CD4-positive, CD25-positive, alpha-beta regulatory T cell (primary cell): ENCODE measurements around the gene CCND1. TPM values are rescaled to one million over a fixed set of nuclear protein-coding genes. Genes with fewer than 3 reads are reported as not detected.
"Not testable (repeated sequence)": the region's sequence is repeated elsewhere in the genome, so short reads cannot be mapped to it uniquely, and the experiment has no call there.

ENCODE experiments used
- ATAC-seq, 2 donors: fragments of 150-1000 bp; cut with Tn5 transposase; one replicate each; pipeline ENCODE4 v1.10.0; 2021; ENCODE audit warnings: low read depth in 2 of 2, moderate number of reproducible peaks in 2 of 2, moderate library complexity in 1 of 2
- DNase-seq, 3 donors: peaks; one replicate each; pipeline versions ENCODE4 v3.0.0 to v3.0.0-alpha.2; 2012 to 2022; ENCODE audit warnings: mixed read lengths in 1 of 3
- H3K27ac ChIP-seq: one replicate; pipeline ENCODE4 v1.7.0; 2013; ENCODE audit warnings: mild to moderate bottlenecking, low read length; ENCODE audit not compliant: insufficient read depth, poor library complexity, severe bottlenecking
- H3K27me3 ChIP-seq: one replicate; pipeline ENCODE4 v1.7.0; 2013; ENCODE audit warnings: low read length; ENCODE audit not compliant: control insufficient read depth, insufficient read depth
- H3K36me3 ChIP-seq: one replicate; pipeline ENCODE4 v1.7.0; 2013; ENCODE audit warnings: mild to moderate bottlenecking, low read length, moderate library complexity; ENCODE audit not compliant: control insufficient read depth, insufficient read depth
- H3K4me1 ChIP-seq: 2 replicates; pipeline ENCODE4 v1.7.0; 2013; ENCODE audit warnings: mild to moderate bottlenecking, low read length; ENCODE audit not compliant: insufficient read depth, control insufficient read depth, poor library complexity, severe bottlenecking
- H3K4me3 ChIP-seq: one replicate; pipeline ENCODE4 v1.7.0; 2013; ENCODE audit warnings: low read depth, mild to moderate bottlenecking, low read length, moderate library complexity
- H3K9me3 ChIP-seq, 2 experiments: 1 replicate in 1 of 2; 2 replicates in 1 of 2; pipeline ENCODE4 v1.7.0; 2013; ENCODE audit warnings: low read length in 2 of 2, mild to moderate bottlenecking in 1 of 2, moderate library complexity in 1 of 2; ENCODE audit not compliant: control insufficient read depth in 2 of 2
- H3K27ac Mint-ChIP-seq, 3 donors: one replicate each; pipeline ENCODE4 v1.8.0; 2020 to 2022; ENCODE audit warnings: mild to moderate bottlenecking in 3 of 3, mixed read lengths in 3 of 3, moderate library complexity in 2 of 3
- H3K27me3 Mint-ChIP-seq: one replicate; pipeline ENCODE4 v1.8.0; 2022; ENCODE audit warnings: mild to moderate bottlenecking, mixed read lengths
- H3K36me3 Mint-ChIP-seq: one replicate; pipeline ENCODE4 v1.8.0; 2020; ENCODE audit warnings: mixed read lengths
- H3K4me1 Mint-ChIP-seq, 4 donors: one replicate each; pipeline ENCODE4 v1.8.0; 2020 to 2022; ENCODE audit warnings: mixed read lengths in 4 of 4, mild to moderate bottlenecking in 1 of 4
- H3K4me3 Mint-ChIP-seq, 4 donors: one replicate each; pipeline ENCODE4 v1.8.0; 2020 to 2022; ENCODE audit warnings: mild to moderate bottlenecking in 4 of 4, mixed read lengths in 4 of 4, moderate library complexity in 3 of 4
- H3K9me3 Mint-ChIP-seq, 7 donors: one replicate each; pipeline ENCODE4 v1.8.0; 2020 to 2022; ENCODE audit warnings: mixed read lengths in 7 of 7, mild to moderate bottlenecking in 3 of 7, moderate library complexity in 2 of 7
- polyA plus RNA-seq, 4 donors: library from polyadenylated mRNA; unstranded; fragments of 300-500 nt; fragmentation: Illumina TruSeq; gene quantifications; one replicate each; pipeline ENCODE4 v1.2.3, GENCODE V29; 2021
- total RNA-seq: library from RNA; stranded (reverse); gene quantifications from one replicate; pipeline ENCODE4 v1.2.3, GENCODE V29; 2022

Gene CCND1
- total and polyA plus RNA-seq, 5 donors from 2014 or later, result 0.17 to 3.6 (median 0.65) TPM; not detected in 2

GRCh38 chr11:69689484-69690319 lies 48.7 kb downstream of the CCND1 start:
- Histone ChIP-seq H3K9me3 (no peaks in the 10 kb centered on the region), H3K36me3 (no peaks in the 10 kb centered on the region), H3K4me1 (peaks cover 4% of the 10 kb centered on the region), H3K27me3 (peaks cover 6% of the 10 kb centered on the region), H3K4me3 (no peak overlapping the region), H3K27ac (no peak overlapping the region)
- Mint-ChIP-seq H3K9me3 (peaks cover 0 to 4% (median 1%) of the 10 kb centered on the region in 7 donors), H3K4me1 (peaks cover 0 to 6% (median under 1%) of the 10 kb centered on the region in 4 donors), H3K4me3 (no peak overlapping the region), H3K27me3 (peaks cover 49% of the 10 kb centered on the region), H3K27ac (no peak overlapping the region), H3K36me3 (no peaks in the 10 kb centered on the region)
- no peak for DNase-seq
- no peak for ATAC-seq

- Mint-ChIP-seq H3K36me3 (no peaks in the 10 kb centered on the region), H3K4me3 (no peak overlapping the region), H3K27me3 (peaks cover 48% of the 10 kb centered on the region), H3K27ac (no peak overlapping the region), H3K4me1 (no peaks in the 10 kb centered on the region), H3K9me3 (peaks cover 0 to 4% (median 1%) of the 10 kb centered on the region in 7 donors)
- Histone ChIP-seq H3K4me3 (no peak overlapping the region), H3K9me3 (no peaks in the 10 kb centered on the region), H3K27ac (no peak overlapping the region), H3K4me1 (no peaks in the 10 kb centered on the region), H3K36me3 (no peaks in the 10 kb centered on the region), H3K27me3 (peaks cover 7% of the 10 kb centered on the region)
- ATAC-seq (no peak), DNase-seq (no peak)
Observed at GRCh38 chr11:69691463-69691862, 50.5 kb downstream of the CCND1 start.

DNA sequence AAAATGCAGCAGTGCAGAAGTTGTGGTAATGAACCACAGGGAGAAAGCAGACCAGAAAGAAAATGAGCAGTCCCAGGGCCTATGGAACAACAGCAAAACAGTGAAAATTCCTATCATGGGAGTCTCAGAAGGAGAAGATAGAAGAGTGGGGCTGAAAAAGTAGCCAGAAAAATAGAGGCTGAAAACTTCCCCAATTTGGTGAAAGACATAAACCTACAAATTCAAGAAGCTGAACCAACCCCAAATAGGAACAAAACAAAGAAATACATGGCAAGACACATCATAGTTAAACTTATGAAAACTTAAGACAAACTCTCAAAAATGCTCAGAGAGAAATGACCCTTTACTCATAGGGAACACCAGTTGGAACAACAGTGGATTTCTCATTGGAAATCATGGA lies 51.5 kb downstream of the CCND1 start:
- peaks cover 0 to 4% (median 1%) of the 10 kb centered on the region in 7 donors for H3K9me3 Mint-ChIP-seq
- H3K36me3 Mint-ChIP-seq, result no peaks in the 10 kb centered on the region
- peaks cover 44% of the 10 kb centered on the region for H3K27me3 Mint-ChIP-seq
- H3K27ac Mint-ChIP-seq, result peak overlapping the region in 1 of 3 donors; percentile 10
- no peaks in the 10 kb centered on the region for H3K4me1 ChIP-seq
- no peak overlapping the region for H3K27ac ChIP-seq
- no peaks in the 10 kb centered on the region for H3K4me1 Mint-ChIP-seq
- no peaks in the 10 kb centered on the region for H3K9me3 ChIP-seq
- no peak for DNase-seq
- H3K27me3 ChIP-seq, result peaks cover 7% of the 10 kb centered on the region
- ATAC-seq, result no peak
- no peak overlapping the region for H3K4me3 ChIP-seq
- H3K4me3 Mint-ChIP-seq, result no peak overlapping the region
- H3K36me3 ChIP-seq, result no peaks in the 10 kb centered on the region

- Histone ChIP-seq H3K27me3 (peaks cover 11% of the 10 kb centered on the region), H3K36me3 (no peaks in the 10 kb centered on the region), H3K9me3 (no peaks in the 10 kb centered on the region), H3K27ac (no peak overlapping the region), H3K4me1 (no peaks in the 10 kb centered on the region), H3K4me3 (no peak overlapping the region)
- Mint-ChIP-seq H3K4me3 (no peak overlapping the region), H3K36me3 (no peaks in the 10 kb centered on the region), H3K27ac (no peak overlapping the region), H3K9me3 (peaks cover 0 to 4% (median 0%) of the 10 kb centered on the region in 7 donors), H3K27me3 (peaks cover 40% of the 10 kb centered on the region), H3K4me1 (no peaks in the 10 kb centered on the region)
- no peak for DNase-seq
- ATAC-seq, result no peak
Observed at GRCh38 chr11:69694781-69695180, 53.8 kb downstream of the CCND1 start.

GRCh38 chr11:69695581-69695980 lies 54.6 kb downstream of the CCND1 start:
- H3K4me1 Mint-ChIP-seq, result no peaks in the 10 kb centered on the region
- H3K4me3 ChIP-seq, result no peak overlapping the region
- H3K27me3 Mint-ChIP-seq, result peaks cover 41% of the 10 kb centered on the region
- no peaks in the 10 kb centered on the region for H3K4me1 ChIP-seq
- DNase-seq (no peak), ATAC-seq (no peak)
- H3K9me3 Mint-ChIP-seq, result peaks cover 0 to 3% (median 0%) of the 10 kb centered on the region in 7 donors
- no peaks in the 10 kb centered on the region for H3K9me3 ChIP-seq
- no peak overlapping the region for H3K4me3 Mint-ChIP-seq
- no peaks in the 10 kb centered on the region for H3K36me3 Mint-ChIP-seq
- H3K27ac ChIP-seq, result no peak overlapping the region
- H3K36me3 ChIP-seq, result no peaks in the 10 kb centered on the region
- H3K27ac Mint-ChIP-seq, result no peak overlapping the region
- peaks cover 14% of the 10 kb centered on the region for H3K27me3 ChIP-seq

DNA sequence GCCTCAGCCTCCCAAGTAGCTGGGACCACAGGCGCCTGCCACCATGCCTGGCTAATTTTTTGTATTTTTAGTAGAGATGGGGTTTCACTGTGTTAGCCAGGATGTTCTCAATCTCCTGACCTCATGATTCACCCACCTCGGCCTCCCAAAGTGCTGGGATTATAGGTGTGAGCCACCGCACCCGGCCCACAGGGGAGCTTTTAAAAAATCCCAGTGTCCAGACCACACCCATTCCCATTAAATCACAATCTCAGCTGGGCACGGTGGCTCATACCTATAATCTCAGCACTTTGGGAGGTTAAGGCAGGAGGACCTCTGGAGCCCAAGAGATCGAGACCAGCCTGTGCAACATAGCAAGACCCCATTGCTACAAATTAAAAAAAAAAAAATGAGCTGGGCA lies 55.0 kb downstream of the CCND1 start:
- not testable (repeated sequence) for ATAC-seq, H3K4me1 Mint-ChIP-seq, H3K27ac ChIP-seq, H3K4me3 Mint-ChIP-seq, H3K9me3 Mint-ChIP-seq, H3K4me3 ChIP-seq, DNase-seq, H3K36me3 Mint-ChIP-seq, H3K4me1 ChIP-seq, H3K36me3 ChIP-seq, H3K9me3 ChIP-seq
- H3K27ac Mint-ChIP-seq, result peak overlapping the region in 1 of 3 donors; percentile 80
- peaks cover 43% of the 10 kb centered on the region for H3K27me3 Mint-ChIP-seq
- peaks cover 17% of the 10 kb centered on the region for H3K27me3 ChIP-seq

- H3K9me3 Mint-ChIP-seq, result no peaks in the 10 kb centered on the region
- ATAC-seq, result no peak
- no peaks in the 10 kb centered on the region for H3K9me3 ChIP-seq
- no peak overlapping the region for H3K4me3 ChIP-seq
- H3K27ac ChIP-seq, result no peak overlapping the region
- peaks cover 49% of the 10 kb centered on the region for H3K27me3 Mint-ChIP-seq
- H3K4me3 Mint-ChIP-seq, result peak overlapping the region in 1 of 4 donors; percentile 53
- H3K36me3 Mint-ChIP-seq, result no peaks in the 10 kb centered on the region
- no peaks in the 10 kb centered on the region for H3K4me1 Mint-ChIP-seq
- H3K36me3 ChIP-seq, result no peaks in the 10 kb centered on the region
- H3K27ac Mint-ChIP-seq, result no peak overlapping the region
- no peak for DNase-seq
- H3K27me3 ChIP-seq, result peaks cover 13% of the 10 kb centered on the region
- H3K4me1 ChIP-seq, result no peaks in the 10 kb centered on the region
Observed at GRCh38 chr11:69696749-69697468, 56.0 kb downstream of the CCND1 start.
